ENCODE data around the gene STPG3. TPM values are rescaled to one million over a fixed set of nuclear protein-coding genes. Genes with fewer than 3 reads are reported as not detected.

The STPG3 gene
- total and polyA plus RNA-seq, 2 of the 13 experiments (the other 11 are each of a cell fraction or from before 2014, with no cell fraction given) = not detected

DNA sequence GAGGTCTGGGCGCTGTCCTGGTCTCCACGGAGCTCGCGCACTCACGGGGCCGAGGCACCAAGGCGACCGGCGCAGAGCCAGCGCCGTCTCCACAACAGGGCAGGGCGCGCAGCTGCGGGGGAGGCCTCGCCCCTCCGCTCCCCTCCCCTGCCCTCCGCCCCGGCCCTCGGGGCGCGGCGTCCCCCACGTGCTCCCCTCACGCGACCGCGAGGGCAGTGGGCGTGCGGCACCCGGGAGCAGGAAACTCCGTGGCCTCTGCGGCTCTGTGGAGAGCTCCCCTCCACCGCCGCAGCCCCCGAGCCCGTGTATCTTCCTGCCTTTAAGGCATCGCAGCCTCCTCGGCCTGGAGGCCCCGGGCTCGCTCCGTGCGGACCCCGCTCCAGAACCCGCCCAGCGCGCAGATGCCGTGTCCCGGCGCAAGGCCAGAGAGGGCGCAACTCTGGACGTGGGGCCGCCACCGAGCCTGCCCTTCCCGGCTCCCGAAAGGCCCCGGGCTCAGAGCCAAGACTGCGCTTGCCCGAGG lies 10.7 kb upstream of the STPG3 start (continued):
- TF ChIP-seq THYN1 (CRISPR knock-in tag; IDR thresholded peaks at IDR 0.05; ENCODE audit: borderline replicate concordance, low read depth) (no peak), ISX (CRISPR knock-in tag; conservative IDR thresholded peaks at IDR 0.05) (no peak), SP5 (CRISPR knock-in tag; IDR thresholded peaks at IDR 0.05; ENCODE audit: borderline replicate concordance, low read depth) (0 out of 2 replicates have a peak, but pooled peaks have one; percentile 34), ZNF577 (CRISPR knock-in tag; IDR thresholded peaks at IDR 0.05; ENCODE audit: borderline replicate concordance, low read depth) (no peak), MXI1 (IDR thresholded peaks at IDR 0.05; ENCODE audit: borderline replicate concordance, low read depth, low read length) (peak; percentile 6; the same call in 1 of the 3 replicates), U2AF1 (optimal IDR thresholded peaks at IDR 0.05; ENCODE audit: low read depth, low read length) (no peak), SATB2 (CRISPR knock-in tag; IDR thresholded peaks at IDR 0.05) (no peak; the same call in 1 of the 2 replicates), ZNF17 (CRISPR knock-in tag; IDR thresholded peaks at IDR 0.05) (no peak), CENPX (CRISPR knock-in tag; IDR thresholded peaks at IDR 0.05) (no peak), HOXA7 (CRISPR knock-in tag; IDR thresholded peaks at IDR 0.05) (no peak), ZNF543 (CRISPR knock-in tag; IDR thresholded peaks at IDR 0.05) (peak; percentile 92; the same call in 1 of the 2 replicates), ZNF788 (CRISPR knock-in tag; IDR thresholded peaks at IDR 0.05; ENCODE audit: borderline replicate concordance) (peak; percentile 88), NR2F1 (CRISPR knock-in tag; IDR thresholded peaks at IDR 0.05) (0 out of 4 replicates have a peak, but pooled peaks of 1 of the 2 experiments have one; percentile 51), ZNF546 (CRISPR knock-in tag; conservative IDR thresholded peaks at IDR 0.05) (0 out of 2 replicates have a peak, but pooled peaks have one; percentile 26), SIX4 (CRISPR knock-in tag; IDR thresholded peaks at IDR 0.05) (no peak), ZNF335 (CRISPR knock-in tag; IDR thresholded peaks at IDR 0.05) (no peak), ZMYM2 (CRISPR knock-in tag; IDR thresholded peaks at IDR 0.05) (no peak; the same call in 1 of the 2 replicates), TCF12 (IDR thresholded peaks at IDR 0.05) (no peak), TCF12 (CRISPR knock-in tag; IDR thresholded peaks at IDR 0.05) (no peak)
- TF ChIP-seq, protein P1, sequence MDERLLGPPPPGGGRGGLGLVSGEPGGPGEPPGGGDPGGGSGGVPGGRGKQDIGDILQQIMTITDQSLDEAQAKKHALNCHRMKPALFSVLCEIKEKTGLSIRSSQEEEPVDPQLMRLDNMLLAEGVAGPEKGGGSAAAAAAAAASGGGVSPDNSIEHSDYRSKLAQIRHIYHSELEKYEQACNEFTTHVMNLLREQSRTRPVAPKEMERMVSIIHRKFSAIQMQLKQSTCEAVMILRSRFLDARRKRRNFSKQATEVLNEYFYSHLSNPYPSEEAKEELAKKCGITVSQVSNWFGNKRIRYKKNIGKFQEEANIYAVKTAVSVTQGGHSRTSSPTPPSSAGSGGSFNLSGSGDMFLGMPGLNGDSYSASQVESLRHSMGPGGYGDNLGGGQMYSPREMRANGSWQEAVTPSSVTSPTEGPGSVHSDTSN (CRISPR knock-in tag; IDR thresholded peaks at IDR 0.05) = no peak
- TF ChIP-seq, protein P2, sequence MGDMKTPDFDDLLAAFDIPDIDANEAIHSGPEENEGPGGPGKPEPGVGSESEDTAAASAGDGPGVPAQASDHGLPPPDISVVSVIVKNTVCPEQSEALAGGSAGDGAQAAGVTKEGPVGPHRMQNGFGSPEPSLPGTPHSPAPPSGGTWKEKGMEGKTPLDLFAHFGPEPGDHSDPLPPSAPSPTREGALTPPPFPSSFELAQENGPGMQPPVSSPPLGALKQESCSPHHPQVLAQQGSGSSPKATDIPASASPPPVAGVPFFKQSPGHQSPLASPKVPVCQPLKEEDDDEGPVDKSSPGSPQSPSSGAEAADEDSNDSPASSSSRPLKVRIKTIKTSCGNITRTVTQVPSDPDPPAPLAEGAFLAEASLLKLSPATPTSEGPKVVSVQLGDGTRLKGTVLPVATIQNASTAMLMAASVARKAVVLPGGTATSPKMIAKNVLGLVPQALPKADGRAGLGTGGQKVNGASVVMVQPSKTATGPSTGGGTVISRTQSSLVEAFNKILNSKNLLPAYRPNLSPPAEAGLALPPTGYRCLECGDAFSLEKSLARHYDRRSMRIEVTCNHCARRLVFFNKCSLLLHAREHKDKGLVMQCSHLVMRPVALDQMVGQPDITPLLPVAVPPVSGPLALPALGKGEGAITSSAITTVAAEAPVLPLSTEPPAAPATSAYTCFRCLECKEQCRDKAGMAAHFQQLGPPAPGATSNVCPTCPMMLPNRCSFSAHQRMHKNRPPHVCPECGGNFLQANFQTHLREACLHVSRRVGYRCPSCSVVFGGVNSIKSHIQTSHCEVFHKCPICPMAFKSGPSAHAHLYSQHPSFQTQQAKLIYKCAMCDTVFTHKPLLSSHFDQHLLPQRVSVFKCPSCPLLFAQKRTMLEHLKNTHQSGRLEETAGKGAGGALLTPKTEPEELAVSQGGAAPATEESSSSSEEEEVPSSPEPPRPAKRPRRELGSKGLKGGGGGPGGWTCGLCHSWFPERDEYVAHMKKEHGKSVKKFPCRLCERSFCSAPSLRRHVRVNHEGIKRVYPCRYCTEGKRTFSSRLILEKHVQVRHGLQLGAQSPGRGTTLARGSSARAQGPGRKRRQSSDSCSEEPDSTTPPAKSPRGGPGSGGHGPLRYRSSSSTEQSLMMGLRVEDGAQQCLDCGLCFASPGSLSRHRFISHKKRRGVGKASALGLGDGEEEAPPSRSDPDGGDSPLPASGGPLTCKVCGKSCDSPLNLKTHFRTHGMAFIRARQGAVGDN (CRISPR knock-in tag; IDR thresholded peaks at IDR 0.05) = peak; percentile 95
- TF ChIP-seq, protein P3, sequence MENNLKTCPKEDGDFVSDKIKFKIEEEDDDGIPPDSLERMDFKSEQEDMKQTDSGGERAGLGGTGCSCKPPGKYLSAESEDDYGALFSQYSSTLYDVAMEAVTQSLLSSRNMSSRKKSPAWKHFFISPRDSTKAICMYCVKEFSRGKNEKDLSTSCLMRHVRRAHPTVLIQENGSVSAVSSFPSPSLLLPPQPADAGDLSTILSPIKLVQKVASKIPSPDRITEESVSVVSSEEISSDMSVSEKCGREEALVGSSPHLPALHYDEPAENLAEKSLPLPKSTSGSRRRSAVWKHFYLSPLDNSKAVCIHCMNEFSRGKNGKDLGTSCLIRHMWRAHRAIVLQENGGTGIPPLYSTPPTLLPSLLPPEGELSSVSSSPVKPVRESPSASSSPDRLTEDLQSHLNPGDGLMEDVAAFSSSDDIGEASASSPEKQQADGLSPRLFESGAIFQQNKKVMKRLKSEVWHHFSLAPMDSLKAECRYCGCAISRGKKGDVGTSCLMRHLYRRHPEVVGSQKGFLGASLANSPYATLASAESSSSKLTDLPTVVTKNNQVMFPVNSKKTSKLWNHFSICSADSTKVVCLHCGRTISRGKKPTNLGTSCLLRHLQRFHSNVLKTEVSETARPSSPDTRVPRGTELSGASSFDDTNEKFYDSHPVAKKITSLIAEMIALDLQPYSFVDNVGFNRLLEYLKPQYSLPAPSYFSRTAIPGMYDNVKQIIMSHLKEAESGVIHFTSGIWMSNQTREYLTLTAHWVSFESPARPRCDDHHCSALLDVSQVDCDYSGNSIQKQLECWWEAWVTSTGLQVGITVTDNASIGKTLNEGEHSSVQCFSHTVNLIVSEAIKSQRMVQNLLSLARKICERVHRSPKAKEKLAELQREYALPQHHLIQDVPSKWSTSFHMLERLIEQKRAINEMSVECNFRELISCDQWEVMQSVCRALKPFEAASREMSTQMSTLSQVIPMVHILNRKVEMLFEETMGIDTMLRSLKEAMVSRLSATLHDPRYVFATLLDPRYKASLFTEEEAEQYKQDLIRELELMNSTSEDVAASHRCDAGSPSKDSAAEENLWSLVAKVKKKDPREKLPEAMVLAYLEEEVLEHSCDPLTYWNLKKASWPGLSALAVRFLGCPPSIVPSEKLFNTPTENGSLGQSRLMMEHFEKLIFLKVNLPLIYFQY (CRISPR knock-in tag; IDR thresholded peaks at IDR 0.05; ENCODE audit: borderline replicate concordance) = peak; percentile 65; the same call in 1 of the 2 replicates

All from HepG2 (cell line).